H1 (cell line): Measurements from ENCODE around the gene KRT5. TPM values are rescaled to one million over a fixed set of nuclear protein-coding genes. Genes with fewer than 3 reads are reported as not detected.

Source experiments
- CTCF ChIA-PET: fragments of 300-600 bp; sonication (Branson Sonifier 250); formaldehyde crosslinking; loops from one replicate; lab custom pipeline; 2021; ENCODE audit not compliant: partially characterized antibody; lab: Charles Lee
- POLR2A ChIA-PET: fragments of 300-600 bp; sonication (Branson Sonifier 250); formaldehyde crosslinking; loops from one replicate; lab custom pipeline; 2021; ENCODE audit warnings: inconsistent platforms; ENCODE audit not compliant: partially characterized antibody; lab: Charles Lee
- DNase-seq, 2 experiments: peaks; one replicate each; pipeline versions ENCODE4 v3.0.0 to v3.0.0-alpha.2; 2010 to 2022; ENCODE audit warnings: low spot score in 2 of 2, low read depth in 1 of 2, mixed read lengths in 1 of 2
- FAIRE-seq: peaks from 2 replicates; lab custom pipeline; 2011; peaks lifted over from hg19 to GRCh38; lab: Jason Lieb, UNC
- H2AFZ ChIP-seq: 2 replicates; pipeline ENCODE4 v1.8.1; 2012; ENCODE audit warnings: low read length, inconsistent platforms
- H2AK5ac ChIP-seq: 2 replicates; pipeline ENCODE4 v1.6.1; 2013; ENCODE audit warnings: low read depth, low read length
- H2BK120ac ChIP-seq: replicated peaks from 2 replicates; pipeline ENCODE3; 2013; ENCODE audit warnings: low read depth, low read length, inconsistent platforms
- H2BK12ac ChIP-seq: 2 replicates; pipeline ENCODE4 v1.6.1; 2013; ENCODE audit warnings: low read depth, low read length
- H2BK15ac ChIP-seq: 2 replicates; pipeline ENCODE4 v1.6.1; 2013; ENCODE audit warnings: low read length
- H2BK20ac ChIP-seq: 2 replicates; pipeline ENCODE4 v1.6.1; 2013; ENCODE audit warnings: low read length
- H2BK5ac ChIP-seq: 2 replicates; pipeline ENCODE4 v1.6.1; 2013; ENCODE audit warnings: low read depth, low read length
- H3K14ac ChIP-seq: 2 replicates; pipeline ENCODE4 v1.6.1; 2013; ENCODE audit warnings: inconsistent platforms; ENCODE audit not compliant: insufficient read length
- H3K18ac ChIP-seq: 2 replicates; pipeline ENCODE4 v1.6.1; 2013; ENCODE audit warnings: low read length; ENCODE audit errors: extremely low read depth
- H3K23ac ChIP-seq: 2 replicates; pipeline ENCODE4 v1.6.1; 2013; ENCODE audit warnings: inconsistent platforms; ENCODE audit not compliant: insufficient read length
- H3K23me2 ChIP-seq: 2 replicates; pipeline ENCODE4 v1.6.1; 2013; ENCODE audit warnings: low read depth, low read length
- H3K27ac ChIP-seq: 2 replicates; pipeline ENCODE4 v1.6.1; 2011; ENCODE audit warnings: low read depth, low read length, inconsistent platforms
- H3K27me3 ChIP-seq, 4 experiments: replicated peaks in 1 of 4; 1 replicate in 1 of 4; 2 replicates in 3 of 4; pipeline versions ENCODE4 v1.6.1 to v1.8.1; 2011 to 2013; ENCODE audit warnings: low read length in 3 of 4, mild to moderate bottlenecking in 3 of 4, inconsistent platforms in 2 of 4, mixed read lengths in 2 of 4, moderate library complexity in 1 of 4; ENCODE audit not compliant: control insufficient read depth in 3 of 4, insufficient read depth in 3 of 4; ENCODE audit errors: extremely low read depth in 1 of 4
- H3K36me3 ChIP-seq, 4 experiments: 2 replicates each; pipeline versions ENCODE4 v1.6.1 to v1.8.1; 2011 to 2013; ENCODE audit warnings: mild to moderate bottlenecking in 4 of 4, low read length in 3 of 4, moderate library complexity in 2 of 4, control low read depth in 1 of 4, inconsistent platforms in 1 of 4; ENCODE audit not compliant: insufficient read depth in 4 of 4, control insufficient read depth in 2 of 4
- H3K4ac ChIP-seq: replicated peaks from 2 replicates; pipeline ENCODE3; 2013; ENCODE audit warnings: low read length, low read depth, mixed read lengths, inconsistent platforms; ENCODE audit not compliant: insufficient read length
- H3K4me1 ChIP-seq, 4 experiments: replicated peaks in 1 of 4; 1 replicate in 1 of 4; 2 replicates in 3 of 4; pipeline versions ENCODE4 v1.6.1 to v1.8.1; 2011 to 2013; ENCODE audit warnings: low read length in 3 of 4, inconsistent platforms in 2 of 4, mixed read lengths in 1 of 4; ENCODE audit not compliant: insufficient read depth in 4 of 4, control insufficient read depth in 3 of 4
- H3K4me2 ChIP-seq, 2 experiments: 2 replicates each; pipeline versions ENCODE4 v1.6.1 to v1.8.1; 2011 to 2013; ENCODE audit warnings: low read depth in 2 of 2, low read length in 2 of 2, control low read depth in 1 of 2, inconsistent platforms in 1 of 2, mild to moderate bottlenecking in 1 of 2; ENCODE audit not compliant: insufficient read depth in 1 of 2
- H3K4me3 ChIP-seq, 4 experiments: fragments of 200-600, 300-600 bp in 1 of 4; sonication (generic), shearing (Covaris generic), sonication (Bioruptor Twin) in 1 of 4; 2 replicates each; pipeline versions ENCODE4 v1.5.1 to v1.8.1; 2011 to 2016; ENCODE audit warnings: low read length in 4 of 4, low read depth in 3 of 4, control low read depth in 2 of 4, inconsistent platforms in 2 of 4, mild to moderate bottlenecking in 2 of 4, mixed read lengths in 1 of 4, moderate library complexity in 1 of 4; ENCODE audit not compliant: insufficient read depth in 2 of 4; ENCODE audit errors: extremely low read depth in 1 of 4
- H3K56ac ChIP-seq: replicated peaks from 2 replicates; pipeline ENCODE3; 2013; ENCODE audit warnings: low read depth, mild to moderate bottlenecking, mixed read lengths, low read length, inconsistent platforms; ENCODE audit not compliant: insufficient read length
- H3K79me1 ChIP-seq: 2 replicates; pipeline ENCODE4 v1.6.1; 2013; ENCODE audit warnings: low read depth, low read length, control low read depth
- H3K79me2 ChIP-seq, 2 experiments: 2 replicates each; pipeline versions ENCODE4 v1.6.1 to v1.8.1; 2012 to 2013; ENCODE audit warnings: low read length in 2 of 2, mild to moderate bottlenecking in 2 of 2, inconsistent platforms in 1 of 2; ENCODE audit not compliant: insufficient read depth in 2 of 2, control insufficient read depth in 1 of 2
- H3K9ac ChIP-seq, 4 experiments: replicated peaks in 1 of 4; 1 replicate in 1 of 4; 2 replicates in 3 of 4; pipeline versions ENCODE4 v1.6.1 to v1.8.1; 2011 to 2013; ENCODE audit warnings: low read depth in 3 of 4, low read length in 3 of 4, control low read depth in 2 of 4, mild to moderate bottlenecking in 2 of 4, moderate library complexity in 2 of 4, inconsistent platforms in 1 of 4; ENCODE audit errors: extremely low read depth in 1 of 4
- H3K9me3 ChIP-seq, 2 experiments: 2 replicates each; pipeline versions ENCODE4 v1.6.1 to v1.8.1; 2012 to 2013; ENCODE audit warnings: mild to moderate bottlenecking in 2 of 2, moderate library complexity in 2 of 2, control low read depth in 1 of 2, inconsistent platforms in 1 of 2, low read depth in 1 of 2, low read length in 1 of 2, mixed read lengths in 1 of 2; ENCODE audit not compliant: insufficient read depth in 2 of 2
- H4K20me1 ChIP-seq, 2 experiments: replicated peaks in 1 of 2; 2 replicates each; pipeline versions ENCODE3 to v1.8.1; 2011 to 2013; ENCODE audit warnings: inconsistent platforms in 2 of 2, low read length in 2 of 2, mild to moderate bottlenecking in 1 of 2; ENCODE audit not compliant: insufficient read depth in 2 of 2, control insufficient read depth in 1 of 2
- H4K5ac ChIP-seq: 2 replicates; pipeline ENCODE4 v1.6.1; 2013; ENCODE audit warnings: low read length, low read depth, mixed read lengths, inconsistent platforms; ENCODE audit not compliant: insufficient read length
- H4K8ac ChIP-seq: 2 replicates; pipeline ENCODE4 v1.8.0; 2013; ENCODE audit warnings: mild to moderate bottlenecking, moderate library complexity, low read length, inconsistent platforms; ENCODE audit not compliant: insufficient read depth; ENCODE audit errors: extremely low read depth
- H4K91ac ChIP-seq: replicated peaks from 2 replicates; pipeline ENCODE3; 2013; ENCODE audit warnings: low read length, mixed read lengths, inconsistent platforms; ENCODE audit not compliant: insufficient read length
- KDM5A ChIP-seq: fragments of 200-600 bp; IDR thresholded peaks from 2 replicates; pipeline ENCODE4 v1.7.1; 2012; ENCODE audit warnings: mild to moderate bottlenecking, low read length, inconsistent platforms, mixed read lengths
- WGBS, 2 experiments: shearing (Covaris generic) in 1 of 2; methylation state at CpG; one replicate each; pipeline versions ENCODE4 v1.1.6 to v1.1.7; 2013 to 2015; ENCODE audit warnings: low lambda C conversion rate in 2 of 2, mixed read lengths in 2 of 2, inconsistent platforms in 1 of 2, low coverage in 1 of 2, missing lambda C conversion rate in 1 of 2; ENCODE audit not compliant: insufficient replicate concordance in 2 of 2, insufficient coverage in 1 of 2, insufficient read length in 1 of 2; ENCODE audit errors: extremely low coverage in 1 of 2, missing lambda C conversion rate in 1 of 2; 5-methylcytosine and 5-hydroxymethylcytosine counted together
- polyA plus RNA-seq, 7 experiments: library from polyadenylated mRNA; depleted of rRNA in 3 of 7; stranded (reverse) in 5 of 7; unstranded in 2 of 7; fragments of >200 nt in 5 of 7; fragments of 200-250 nt in 2 of 7; gene quantifications; 1 replicate in 5 of 7; 2 replicates in 1 of 7; 4 replicates in 1 of 7; pipeline versions ENCODE4 v1.2.1 to v1.2.3, GENCODE V29; 2011 to 2013; ENCODE audit warnings: missing spikeins in 2 of 7, mixed read lengths in 2 of 7
- total RNA-seq: library from RNA; stranded (reverse); fragmentation: NEBNext Ultra II Directional; extraction: Animal tissue kit (Norgen Biotek cat#: 25700); gene quantifications from 2 replicates; pipeline ENCODE4 v1.2.1, GENCODE V29; 2021

Gene KRT5
- total and polyA plus RNA-seq, 2 of the 8 experiments (the other 6 are each of a cell fraction or from before 2014, with no cell fraction given) = 0.18 TPM; not detected in 1

DNA sequence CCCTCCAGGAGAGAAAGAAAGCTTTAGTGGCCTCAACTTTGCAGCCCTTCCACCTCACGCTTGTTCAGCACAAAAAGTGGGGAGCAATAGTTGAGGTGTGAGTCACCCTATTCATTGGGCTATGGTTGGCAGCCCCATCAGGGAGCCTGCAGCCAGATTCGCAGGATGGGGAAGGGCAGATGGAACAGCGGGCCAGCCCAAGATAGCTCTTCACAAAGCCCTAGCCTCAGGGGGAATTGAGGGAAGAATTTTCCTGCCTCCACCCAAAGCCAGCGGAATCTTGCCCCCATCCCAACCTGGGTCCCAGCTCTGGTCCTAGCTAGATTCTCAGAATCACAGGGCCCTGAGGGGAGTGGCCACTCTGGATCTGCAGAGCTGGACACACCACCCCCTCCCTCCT, 3.6 kb upstream of the KRT5 start:
- no peak overlapping the region for H3K27ac ChIP-seq
- H3K14ac ChIP-seq = no peak overlapping the region
- CTCF ChIA-PET = interaction anchor here (0.7 to 1.5 kb wide), 4 partner anchors 9 to 347 kb away, joined by 3 read pairs; no protein-coding TSS in a partner anchor
- no peak overlapping the region for H2AFZ ChIP-seq
- no peaks in the 10 kb centered on the region for H3K36me3 ChIP-seq
- no peak overlapping the region for H2BK15ac ChIP-seq
- H4K91ac ChIP-seq = no peak overlapping the region
- no peaks in the 10 kb centered on the region; a peak in 1 of 7 replicates for H3K27me3 ChIP-seq
- no peak for FAIRE-seq
- H3K56ac ChIP-seq = no peak overlapping the region
- H2BK5ac ChIP-seq = no peak overlapping the region
- H2AK5ac ChIP-seq = no peak overlapping the region
- no peak overlapping the region for H3K23ac ChIP-seq
- H3K18ac ChIP-seq = no peak overlapping the region
- H3K9me3 ChIP-seq = no peaks in the 10 kb centered on the region
- no peaks in the 10 kb centered on the region for H3K79me1 ChIP-seq
- no peaks in the 10 kb centered on the region for H3K23me2 ChIP-seq
- peaks cover 0 to 1% (median 0%) of the 10 kb centered on the region in 4 experiments; a peak in 1 of 7 replicates for H3K4me1 ChIP-seq
- H4K5ac ChIP-seq = no peak overlapping the region
- TF ChIP-seq KDM5A = no peak
- TF ChIP-seq, all 59 proteins: peak for 0
- H2BK20ac ChIP-seq = no peak overlapping the region
- H3K4me2 ChIP-seq = no peak overlapping the region
- H3K4me3 ChIP-seq = no peak overlapping the region
- H2BK120ac ChIP-seq = no peak overlapping the region
- WGBS, 2 experiments = 84% methylated on average over 4 of the region's 4 CpGs; no CpG with 5 or more reads in 1 of the 2 experiments
- no peak overlapping the region for H4K8ac ChIP-seq
- H3K4ac ChIP-seq = no peak overlapping the region
- H4K20me1 ChIP-seq = no peaks in the 10 kb centered on the region
- no peak overlapping the region for H3K9ac ChIP-seq
- H2BK12ac ChIP-seq = no peak overlapping the region
- POLR2A ChIA-PET = interaction anchor here (0.6 kb wide), 1 partner anchor 17 kb away, joined by 3 read pairs; no protein-coding TSS in a partner anchor
- no peaks in the 10 kb centered on the region for H3K79me2 ChIP-seq
- DNase-seq = peak in 1 of 2 experiments; percentile 22
